WTC11 (cell line): ENCODE measurements around the gene C1QTNF12. TPM values are rescaled to one million over a fixed set of nuclear protein-coding genes. Genes with fewer than 3 reads are reported as not detected.

Source experiments
- ATAC-seq: fragments of 200-7000 bp; cut with Tn5 transposase; 2 replicates; pipeline ENCODE4 v1.10.0; 2021; ENCODE audit warnings: mild to moderate bottlenecking, moderate library complexity
- CTCF ChIA-PET: fragments of 300-600 bp; sonication (Branson Sonifier 250); formaldehyde crosslinking; loops from one replicate; lab custom pipeline; 2021; ENCODE audit warnings: antibody characterized with exemption; lab: Charles Lee
- POLR2A ChIA-PET: fragments of 350-600 bp; sonication (Branson Sonifier 250); formaldehyde crosslinking; loops from one replicate; lab custom pipeline; 2021; ENCODE audit warnings: antibody characterized with exemption; lab: Charles Lee
- DNase-seq: peaks from one replicate; pipeline ENCODE4 v3.0.0; 2021; ENCODE audit warnings: low spot score
- H3K27ac Mint-ChIP-seq: 2 replicates; pipeline ENCODE4 v1.8.0; 2021; ENCODE audit warnings: mixed read lengths
- H3K27me3 Mint-ChIP-seq: 2 replicates; pipeline ENCODE4 v1.8.0; 2021; ENCODE audit warnings: low read depth, mild to moderate bottlenecking, moderate library complexity, mixed read lengths
- H3K36me3 Mint-ChIP-seq: 2 replicates; pipeline ENCODE4 v1.8.0; 2021; ENCODE audit warnings: mixed read lengths
- H3K4me1 Mint-ChIP-seq: 2 replicates; pipeline ENCODE4 v1.8.0; 2022; ENCODE audit warnings: mixed read lengths
- H3K4me3 Mint-ChIP-seq: 2 replicates; pipeline ENCODE4 v1.8.0; 2021; ENCODE audit warnings: mild to moderate bottlenecking, moderate library complexity, mixed read lengths
- H3K9me3 Mint-ChIP-seq: 2 replicates; pipeline ENCODE4 v1.8.0; 2021; ENCODE audit warnings: mixed read lengths
- ATF3 ChIP-seq: sonication (generic); formaldehyde crosslinking; conservative IDR thresholded peaks from 2 replicates; pipeline ENCODE4 v1.8.1; 2022; ENCODE audit warnings: mild to moderate bottlenecking, missing genetic modification reagents
- CBFB ChIP-seq: sonication (generic); formaldehyde crosslinking; IDR thresholded peaks from 2 replicates; pipeline ENCODE4 v1.8.1; 2022; ENCODE audit warnings: mild to moderate bottlenecking, low read depth, missing genetic modification reagents
- CTCF ChIP-seq: fragments of 200-600 bp; IDR thresholded peaks from 2 replicates; pipeline ENCODE4 v1.8.0; 2022; ENCODE audit warnings: antibody characterized with exemption
- ELF4 ChIP-seq: sonication (generic); formaldehyde crosslinking; IDR thresholded peaks from 2 replicates; pipeline ENCODE4 v1.8.1; 2022; ENCODE audit warnings: low read depth, mild to moderate bottlenecking, moderate library complexity, missing genetic modification reagents
- EMX1 ChIP-seq: fragments of 250-450 bp; sonication (Bioruptor Pico); IDR thresholded peaks from 2 replicates; pipeline ENCODE4 v1.8.0; 2021; ENCODE audit warnings: mild to moderate bottlenecking
- FOXJ3 ChIP-seq: sonication (generic); formaldehyde crosslinking; IDR thresholded peaks from 2 replicates; pipeline ENCODE4 v1.9.0; 2021; ENCODE audit warnings: missing genetic modification reagents, mild to moderate bottlenecking, borderline replicate concordance
- GRHL2 ChIP-seq: fragments of 250-450 bp; sonication (Bioruptor Pico); IDR thresholded peaks from 2 replicates; pipeline ENCODE4 v1.8.0; 2022; ENCODE audit warnings: mild to moderate bottlenecking, moderate library complexity; ENCODE audit not compliant: insufficient replicate concordance, severe bottlenecking
- HMGA2 ChIP-seq: fragments of 250-450 bp; sonication (Bioruptor Pico); IDR thresholded peaks from 2 replicates; pipeline ENCODE4 v1.4.0; 2021; ENCODE audit warnings: mild to moderate bottlenecking, moderate library complexity
- IRF1 ChIP-seq: sonication (generic); formaldehyde crosslinking; IDR thresholded peaks from 2 replicates; pipeline ENCODE4 v1.8.0; 2023; ENCODE audit warnings: missing genetic modification reagents
- NFATC4 ChIP-seq: fragments of 250-450 bp; sonication (Bioruptor Pico); IDR thresholded peaks from 2 replicates; pipeline ENCODE4 v1.9.0; 2021; ENCODE audit warnings: mild to moderate bottlenecking
- NFE2L1 ChIP-seq: sonication (generic); formaldehyde crosslinking; IDR thresholded peaks from 2 replicates; pipeline ENCODE4 v1.8.1; 2023; ENCODE audit warnings: missing genetic modification reagents
- NR3C1 ChIP-seq: sonication (generic); formaldehyde crosslinking; conservative IDR thresholded peaks from 2 replicates; pipeline ENCODE4 v1.8.1; 2023; ENCODE audit warnings: low read depth, mild to moderate bottlenecking, missing genetic modification reagents
- SMAD3 ChIP-seq: sonication (generic); formaldehyde crosslinking; IDR thresholded peaks from 2 replicates; pipeline ENCODE4 v1.8.0; 2022; ENCODE audit warnings: missing genetic modification reagents, mild to moderate bottlenecking, borderline replicate concordance
- ZNF121 ChIP-seq: sonication (generic); formaldehyde crosslinking; IDR thresholded peaks from 2 replicates; pipeline ENCODE4 v1.8.0; 2023; ENCODE audit warnings: missing genetic modification reagents
- ZNF138 ChIP-seq: sonication (generic); formaldehyde crosslinking; conservative IDR thresholded peaks from 2 replicates; pipeline ENCODE4 v1.8.1; 2022; ENCODE audit warnings: mild to moderate bottlenecking, moderate library complexity, missing genetic modification reagents
- ZNF219 ChIP-seq: sonication (generic); formaldehyde crosslinking; IDR thresholded peaks from 2 replicates; pipeline ENCODE4 v1.8.0; 2023; ENCODE audit warnings: missing genetic modification reagents, mild to moderate bottlenecking, borderline replicate concordance
- ZNF232 ChIP-seq: sonication (generic); formaldehyde crosslinking; IDR thresholded peaks from 2 replicates; pipeline ENCODE4 v1.8.0; 2022; ENCODE audit warnings: mild to moderate bottlenecking, missing genetic modification reagents
- ZNF263 ChIP-seq: sonication (generic); formaldehyde crosslinking; IDR thresholded peaks from 2 replicates; pipeline ENCODE4 v1.8.1; 2022; ENCODE audit warnings: low read depth, mild to moderate bottlenecking, moderate library complexity, missing genetic modification reagents
- ZNF317 ChIP-seq: sonication (generic); formaldehyde crosslinking; IDR thresholded peaks from 2 replicates; pipeline ENCODE4 v1.8.1; 2023; ENCODE audit warnings: low read depth, mild to moderate bottlenecking, moderate library complexity, missing genetic modification reagents, borderline replicate concordance
- ZNF396 ChIP-seq: fragments of 250-450 bp; sonication (Bioruptor Pico); IDR thresholded peaks from 2 replicates; pipeline ENCODE4 v1.8.0; 2021; ENCODE audit warnings: mild to moderate bottlenecking, moderate library complexity, borderline replicate concordance
- ZNF423 ChIP-seq: fragments of 250-450 bp; sonication (Bioruptor Pico); IDR thresholded peaks from 2 replicates; pipeline ENCODE4 v2.1.2; 2022; ENCODE audit warnings: mild to moderate bottlenecking, moderate library complexity
- total RNA-seq: library from RNA; stranded (reverse); gene quantifications from 3 replicates; pipeline ENCODE4 v1.2.3, GENCODE V29; 2021

The C1QTNF12 gene
- total RNA-seq, 1 experiment from 2014 or later, result 10.3 TPM

GRCh38 chr1:1215080-1215676 lies 31.3 kb downstream of the C1QTNF12 start:
- Mint-ChIP-seq H3K9me3 (no peaks in the 10 kb centered on the region), H3K27ac (no peak overlapping the region), H3K4me1 (no peaks in the 10 kb centered on the region), H3K36me3 (no peaks in the 10 kb centered on the region), H3K27me3 (no peaks in the 10 kb centered on the region), H3K4me3 (no peak overlapping the region)
- DNase-seq (no peak), ATAC-seq (no peak)
- ChIA-PET POLR2A (interaction anchor here (1.2 kb wide), 1 partner anchor 22 kb away, joined by 4 read pairs; no protein-coding TSS in a partner anchor), CTCF (no interaction called here)
- TF ChIP-seq NFE2L1 (CRISPR knock-in tag) (no peak), ZNF121 (CRISPR knock-in tag) (no peak), ZNF317 (CRISPR knock-in tag) (no peak), EMX1 (no peak), ZNF423 (CRISPR knock-in tag) (no peak), HMGA2 (CRISPR knock-in tag) (no peak), FOXJ3 (no peak), NFATC4 (CRISPR knock-in tag) (no peak), ATF3 (no peak), CBFB (CRISPR knock-in tag) (no peak), ZNF219 (CRISPR knock-in tag) (no peak), ZNF396 (CRISPR knock-in tag) (no peak), ELF4 (CRISPR knock-in tag) (no peak), NR3C1 (CRISPR knock-in tag) (no peak), ZNF232 (CRISPR knock-in tag) (no peak), GRHL2 (CRISPR knock-in tag) (no peak), ZNF263 (no peak), SMAD3 (CRISPR knock-in tag) (no peak), ZNF138 (no peak)

GRCh38 chr1:1213345-1214265 lies 32.9 kb downstream of the C1QTNF12 start, which contains the start of gene TNFRSF4:
Gene TNFRSF4, minus strand, starts transcription at chr1:1214153. Its CDS starts 26 bp downstream, at chr1:1214127.
- no peaks in the 10 kb centered on the region for H3K4me1 Mint-ChIP-seq
- H3K27me3 Mint-ChIP-seq, result no peaks in the 10 kb centered on the region
- CTCF ChIA-PET, result no interaction called here
- DNase-seq (no peak), ATAC-seq (no peak)
- no peak within 1 kb of the TSS for H3K4me3 Mint-ChIP-seq
- H3K36me3 Mint-ChIP-seq, result no peaks in the 10 kb centered on the region
- no peaks in the 10 kb centered on the region for H3K9me3 Mint-ChIP-seq
- POLR2A ChIA-PET, result no interaction called here
- no peak within 1 kb of the TSS for H3K27ac Mint-ChIP-seq
- TF ChIP-seq CTCF, result no peak
- no peak for TF ChIP-seq IRF1
